ENCODE data around the gene ASXL1. TPM values are rescaled to one million over a fixed set of nuclear protein-coding genes. Genes with fewer than 3 reads are reported as not detected.

ASXL1 gene
- total and polyA plus RNA-seq, 9 of the 15 experiments (the other 6 are each of a cell fraction or from before 2014, with no cell fraction given), result 6.5 to 65.3 (median 32.3) TPM

- no peak for TF ChIP-seq ZBTB5 (IDR thresholded peaks at IDR 0.05)
- peak in 1 of 2 experiments; percentile 47; a peak in 1 of 4 replicates for TF ChIP-seq MNT (conservative IDR thresholded peaks at IDR 0.05)
- no peak for TF ChIP-seq DNMT1 (IDR thresholded peaks at IDR 0.05)
- TF ChIP-seq E4F1 (CRISPR knock-in tag; IDR thresholded peaks at IDR 0.05; ENCODE audit: borderline replicate concordance), result no peak
- TF ChIP-seq NELFE (IDR thresholded peaks at IDR 0.05; ENCODE audit: insufficient read depth, insufficient read length), result no peak
- no peak for TF ChIP-seq IRF1 (CRISPR knock-in tag; IDR thresholded peaks at IDR 0.05; ENCODE audit: borderline replicate concordance)
- TF ChIP-seq ZNF592 (IDR thresholded peaks at IDR 0.05), result no peak
- peak; percentile 44; the same call in 1 of the 2 replicates for TF ChIP-seq ZNF263 (CRISPR knock-in tag; IDR thresholded peaks at IDR 0.05; ENCODE audit: borderline replicate concordance)
- no peak for TF ChIP-seq ASH1L (IDR thresholded peaks at IDR 0.05; ENCODE audit: borderline replicate concordance, low read depth, partially characterized antibody)
- no peak for TF ChIP-seq KLF13 (tag; IDR thresholded peaks at IDR 0.05; ENCODE audit: borderline replicate concordance, low read depth)
- 0 out of 4 replicates have a peak, but pooled peaks of 1 of the 2 experiments have one; percentile 21 for TF ChIP-seq FOXK2 (conservative IDR thresholded peaks at IDR 0.05 in 1 of 2, IDR thresholded peaks at IDR 0.05 in 1 of 2; ENCODE audit: low read depth in 2 of 2)
- TF ChIP-seq SMARCC2 (IDR thresholded peaks at IDR 0.05; ENCODE audit: low read depth), result no peak
- no peak for TF ChIP-seq FOXJ3 (CRISPR knock-in tag; IDR thresholded peaks at IDR 0.05)
- no peak for TF ChIP-seq ZNF324 (CRISPR knock-in tag; IDR thresholded peaks at IDR 0.05)
Observed at GRCh38 chr20:32473231-32474008, 115.3 kb downstream of the ASXL1 start (continued).
